SKM-1 treated with dmso at 0.1 percent for 144 hours (cell line): ENCODE data around the gene FAM50B.

ENCODE experiments used
- DNase-seq: peaks from one replicate; lab custom pipeline; 2025; ENCODE audit not compliant: unreplicated experiment; lab: John Stamatoyannopoulos, UW

Gene FAM50B

DNA sequence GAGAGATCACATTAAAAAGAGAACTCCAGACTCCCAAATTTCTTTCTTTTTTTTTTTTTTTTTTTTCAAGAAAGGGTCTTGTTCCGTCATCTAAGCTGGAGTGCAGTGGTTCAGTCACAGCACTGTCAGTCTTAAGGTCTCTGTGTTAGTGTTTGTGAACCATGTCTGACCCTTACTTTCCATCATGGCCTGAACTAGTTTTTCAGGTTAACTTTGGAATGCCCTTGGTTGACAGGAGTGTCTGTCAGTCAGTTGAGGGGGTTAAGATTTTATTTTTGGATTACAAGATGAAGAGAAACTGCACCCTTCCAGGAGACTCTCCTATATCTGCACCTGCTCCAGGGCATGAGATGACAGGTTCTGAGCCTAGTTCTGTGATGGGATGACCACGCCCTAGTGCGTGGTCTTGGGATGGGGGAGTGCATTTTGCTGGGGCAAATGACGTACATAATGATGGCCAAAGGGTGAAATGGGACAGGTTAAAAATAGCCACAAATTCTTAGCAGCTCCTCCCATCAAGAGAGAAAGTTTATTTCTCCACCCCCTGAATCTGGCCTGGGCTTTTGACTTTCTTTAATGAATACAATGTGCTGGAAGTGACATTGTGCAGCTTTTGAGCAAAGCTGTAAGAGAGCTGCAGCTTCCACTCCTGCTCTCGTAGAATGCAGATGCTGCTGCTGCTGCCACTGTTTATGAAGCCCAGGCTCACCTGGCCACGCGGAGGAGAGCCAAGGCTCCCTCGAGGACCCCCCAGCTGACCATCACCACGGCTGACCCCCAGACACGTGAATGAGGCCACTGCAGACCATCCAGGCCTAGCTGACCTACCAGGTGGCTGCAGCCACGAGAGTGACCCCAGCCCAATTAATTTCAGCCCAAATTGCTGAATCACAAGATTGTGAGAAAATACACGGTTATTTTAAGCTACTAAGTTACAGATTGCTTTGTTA lies 29.7 kb upstream of the FAM50B start:
- no peak for DNase-seq

DNA sequence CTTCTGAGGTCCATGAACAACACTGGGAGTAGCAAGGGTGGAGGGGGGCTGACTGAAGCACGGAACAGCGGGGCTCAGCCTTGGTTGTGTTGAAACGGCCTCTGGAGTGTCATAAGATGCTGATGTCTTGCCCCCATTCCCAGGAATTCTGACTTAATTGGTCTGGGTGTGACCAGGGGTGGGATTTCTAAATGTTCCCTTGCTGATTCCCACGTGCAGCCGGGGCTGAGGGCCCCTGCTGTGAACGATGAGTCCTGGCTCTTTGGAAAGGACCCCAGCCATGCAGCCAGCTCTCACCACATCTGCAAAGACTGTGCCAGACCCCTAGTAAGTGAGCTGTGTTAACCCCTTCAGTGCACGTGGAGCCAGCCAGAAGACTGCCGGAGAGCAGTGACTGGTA lies 28.6 kb upstream of the FAM50B start:
- DNase-seq = no peak

DNA sequence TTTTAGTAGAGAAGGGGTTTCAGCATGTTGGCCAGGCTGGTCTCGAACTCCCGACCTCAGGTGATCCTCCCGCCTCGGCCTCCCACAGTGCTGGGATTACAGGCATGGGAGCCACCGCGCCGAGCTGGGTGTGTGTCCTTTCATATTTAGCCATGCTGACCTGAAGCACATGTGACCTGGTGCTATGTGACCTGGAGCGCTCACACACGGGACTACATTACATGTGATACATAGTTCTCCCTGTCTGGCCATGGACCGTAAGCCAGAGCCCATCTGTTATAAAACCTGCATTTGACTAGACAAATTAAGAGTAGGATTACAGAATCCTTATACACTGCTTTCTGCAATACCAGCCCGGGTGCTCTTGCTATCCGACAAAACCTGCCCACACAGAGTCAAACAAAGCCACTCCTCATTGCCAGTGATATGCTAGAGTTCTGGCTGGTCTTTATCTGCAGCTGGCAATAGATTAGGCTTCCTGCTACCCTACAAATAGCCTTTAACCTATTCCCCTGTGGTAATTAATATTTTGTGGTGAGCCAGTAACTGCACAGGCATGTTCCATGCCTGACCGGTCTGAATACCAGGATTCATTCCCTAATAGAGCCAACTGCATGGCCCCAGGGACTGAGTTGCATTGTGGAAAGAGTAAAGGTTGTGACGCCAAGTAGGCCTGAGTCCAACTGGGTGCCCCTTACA lies 26.3 kb upstream of the FAM50B start:
- no peak for DNase-seq

DNA sequence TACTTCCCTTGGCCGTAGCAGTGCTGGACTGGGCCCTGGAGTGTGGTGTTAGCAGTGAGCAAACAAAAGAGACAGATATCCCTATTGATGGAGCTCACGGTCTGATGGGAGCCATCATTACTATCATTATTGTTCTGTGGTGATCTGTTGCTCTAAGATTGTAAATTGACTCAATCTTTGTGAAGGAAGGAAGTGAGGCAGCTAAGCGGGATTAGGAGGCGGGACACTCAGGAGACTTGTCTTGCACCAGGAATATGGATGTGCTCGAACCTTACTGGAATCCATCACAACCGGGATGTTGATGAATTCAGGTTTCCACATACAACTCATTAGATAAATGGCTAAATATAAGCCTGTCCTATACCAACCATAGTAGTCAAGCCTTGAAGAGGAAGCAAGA lies 25.5 kb upstream of the FAM50B start:
- DNase-seq = no peak

DNA sequence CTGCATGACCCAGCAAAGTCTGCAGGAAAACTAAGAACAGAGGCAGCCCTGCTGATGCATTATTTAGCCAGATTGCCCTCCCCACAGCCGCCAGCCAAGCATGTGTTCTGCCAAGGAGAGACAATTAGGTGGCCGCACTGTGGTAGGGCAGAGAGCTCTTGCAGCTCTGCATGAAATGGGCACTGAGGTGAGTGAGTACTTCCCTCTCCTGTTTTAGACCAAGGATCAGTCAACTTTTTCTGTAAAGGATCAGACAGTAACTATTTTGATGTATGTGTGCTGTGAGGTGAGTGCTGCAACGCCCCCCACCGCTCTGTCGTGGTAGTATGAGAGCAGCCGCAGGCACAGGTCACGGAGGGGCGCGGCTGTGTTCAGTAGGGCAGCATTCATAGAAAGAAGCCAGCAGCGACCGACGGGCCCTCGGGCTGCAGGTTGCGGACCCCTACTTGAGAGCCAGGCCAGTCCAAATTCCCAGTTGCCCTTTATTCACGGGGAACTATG lies 23.8 kb upstream of the FAM50B start:
- DNase-seq = no peak

DNA sequence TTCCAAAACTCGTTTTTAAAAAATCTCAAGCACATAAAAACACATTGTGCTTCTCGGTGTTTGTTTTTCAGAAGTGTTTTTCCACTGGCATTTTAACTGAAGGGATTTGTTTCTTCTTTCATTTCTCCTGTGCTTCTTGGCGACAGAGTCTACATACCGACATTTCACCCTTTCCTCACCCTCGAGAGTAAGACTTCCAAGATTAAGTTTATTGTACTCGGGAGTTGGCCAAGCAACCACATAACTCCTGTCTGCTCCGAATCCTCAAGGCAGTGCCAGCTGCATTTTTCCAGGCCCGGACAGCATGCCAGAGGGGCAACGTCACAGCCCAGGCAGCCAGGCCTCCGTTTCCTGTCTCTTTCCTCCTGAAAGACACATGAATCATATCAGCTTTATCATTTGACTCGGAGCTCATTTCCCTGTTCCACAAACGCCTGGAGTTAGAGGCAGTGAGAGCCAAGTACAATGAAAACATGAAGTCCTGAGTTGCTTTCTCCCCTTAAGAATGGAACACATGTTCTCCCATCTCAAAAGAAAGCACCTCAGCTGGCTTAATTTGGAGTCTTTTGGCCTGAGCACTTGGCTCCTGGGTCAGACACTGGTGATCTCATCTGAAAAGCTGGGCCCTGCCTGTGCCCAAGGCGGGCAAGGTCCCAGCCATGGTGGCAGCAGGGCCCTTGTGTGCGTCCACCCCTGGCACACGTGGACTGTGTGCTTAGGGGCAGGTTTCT lies 23.2 kb upstream of the FAM50B start:
- no peak for DNase-seq

DNA sequence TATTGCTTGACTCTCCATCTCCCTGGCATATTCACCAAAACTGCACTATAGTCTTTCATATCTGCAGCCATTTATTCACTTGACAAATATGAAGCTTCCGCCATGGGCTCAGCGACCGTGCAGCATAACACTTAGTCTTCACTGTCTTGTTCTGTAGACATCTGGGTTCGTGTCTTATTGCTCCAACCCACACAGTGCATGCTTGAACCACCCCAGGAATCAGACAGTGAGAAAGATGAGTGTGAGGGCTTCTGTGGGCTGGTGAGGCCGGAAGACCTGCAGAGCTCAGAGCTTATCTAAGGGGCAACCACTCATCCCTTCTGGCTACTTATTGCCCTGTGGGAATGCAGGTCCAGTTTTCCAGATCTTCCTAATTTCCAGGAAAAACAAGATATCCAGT lies 19.9 kb upstream of the FAM50B start:
- DNase-seq = no peak

DNA sequence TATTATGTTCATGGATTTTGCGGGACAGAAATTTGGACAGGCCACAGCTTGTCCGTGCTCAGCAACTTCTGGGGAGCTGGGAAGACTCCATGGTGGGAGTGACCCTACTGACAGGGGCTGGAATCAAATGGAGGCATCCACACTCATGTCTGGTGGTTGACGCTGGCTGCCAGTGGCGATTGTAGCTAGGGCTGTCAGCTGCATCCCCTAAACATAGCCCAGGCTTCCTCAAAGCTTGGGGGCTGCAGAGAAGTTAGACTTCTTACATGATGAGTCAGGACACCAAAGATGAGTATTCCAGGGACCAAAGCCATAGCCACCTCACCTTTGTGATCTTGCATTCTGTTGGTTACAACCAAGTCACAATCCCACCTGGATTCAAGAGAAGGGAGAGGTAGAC lies 18.4 kb upstream of the FAM50B start:
- no peak for DNase-seq

DNA sequence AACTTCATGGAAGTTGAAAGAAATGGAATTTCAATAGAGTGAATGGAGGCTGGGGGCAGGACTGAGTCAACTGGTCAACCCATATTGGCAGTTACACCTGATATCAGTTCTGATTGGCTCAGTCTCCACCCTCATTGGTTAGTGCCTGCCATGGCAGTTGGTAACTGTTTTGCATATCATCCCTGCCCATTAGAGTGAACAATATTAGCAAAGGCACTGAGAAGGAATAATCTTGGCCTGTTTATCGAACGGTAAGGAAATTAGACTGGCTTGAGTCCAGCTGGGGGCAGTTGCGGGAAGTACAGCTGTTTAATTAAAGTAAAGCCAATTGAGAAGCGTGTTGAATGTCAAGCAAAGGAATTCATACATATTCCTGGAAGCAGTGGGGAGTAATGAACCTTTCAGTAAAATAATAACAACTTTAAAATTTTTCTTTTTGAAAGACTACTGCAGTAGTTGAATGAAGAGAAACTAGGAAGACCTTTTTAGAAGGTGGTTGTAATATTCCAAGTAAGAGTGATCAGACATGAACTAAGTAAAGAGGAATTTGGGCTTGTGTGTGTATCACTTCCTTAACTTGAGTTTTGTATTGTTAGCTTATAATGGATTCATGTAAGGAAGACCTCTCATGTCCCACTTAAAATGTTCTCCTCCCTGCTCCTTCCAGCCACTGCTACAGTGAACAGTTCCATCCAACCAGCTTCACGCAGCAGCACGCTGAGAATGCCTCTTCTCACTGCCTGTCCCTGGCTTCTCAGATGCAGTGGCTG lies 17.2 kb upstream of the FAM50B start:
- no peak for DNase-seq

DNA sequence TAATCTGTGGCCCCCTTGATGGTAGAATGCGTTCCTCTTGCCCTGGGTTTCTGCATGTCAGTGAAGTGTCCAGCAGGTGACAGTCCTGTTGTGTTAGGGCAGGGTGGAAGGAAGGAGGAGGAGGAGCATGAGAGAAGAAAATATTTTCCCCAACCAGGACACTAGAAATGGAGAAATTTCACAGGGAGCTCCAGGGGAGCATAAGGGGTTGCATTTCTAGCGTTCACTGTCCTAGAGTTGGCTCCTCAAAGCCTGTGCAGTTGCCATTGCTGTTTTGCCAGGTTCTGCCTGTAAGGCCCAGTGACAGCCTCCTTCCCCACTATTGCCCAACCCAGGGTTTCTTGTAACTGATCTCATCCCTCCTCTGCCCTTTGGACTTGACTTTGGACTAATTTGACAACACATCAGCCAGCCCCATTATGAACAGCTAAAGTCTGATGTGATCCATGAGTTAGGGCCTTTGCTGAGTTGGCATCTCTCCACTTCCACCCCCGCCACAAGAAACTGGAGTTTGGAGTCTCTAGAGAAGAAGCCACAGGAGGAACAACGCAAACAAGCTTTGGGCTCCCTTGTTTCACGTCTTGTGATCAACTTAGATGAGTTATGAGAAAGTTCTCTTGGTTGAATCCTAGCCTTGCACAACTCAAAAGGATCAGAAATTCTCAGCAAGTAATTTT lies 14.0 kb upstream of the FAM50B start:
- DNase-seq = no peak

DNA sequence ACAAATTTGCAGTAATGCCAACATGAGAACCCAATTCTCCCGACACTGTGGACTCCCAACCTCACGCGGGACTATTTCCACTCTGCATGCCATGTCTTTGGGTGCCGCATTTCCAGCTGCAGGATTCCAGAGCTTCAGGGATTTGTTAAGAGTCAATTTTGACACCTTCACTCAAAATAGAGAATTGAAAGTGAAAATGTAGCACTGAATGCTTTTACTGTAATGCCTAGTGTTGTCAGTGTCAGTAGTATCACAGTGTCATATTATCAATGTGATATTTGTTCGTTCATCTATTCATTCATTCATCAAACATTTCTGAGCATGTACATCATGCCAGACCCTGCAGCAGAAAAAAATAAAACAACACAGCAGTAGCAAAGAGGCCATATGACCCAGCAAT lies 13.4 kb upstream of the FAM50B start:
- DNase-seq = no peak

DNA sequence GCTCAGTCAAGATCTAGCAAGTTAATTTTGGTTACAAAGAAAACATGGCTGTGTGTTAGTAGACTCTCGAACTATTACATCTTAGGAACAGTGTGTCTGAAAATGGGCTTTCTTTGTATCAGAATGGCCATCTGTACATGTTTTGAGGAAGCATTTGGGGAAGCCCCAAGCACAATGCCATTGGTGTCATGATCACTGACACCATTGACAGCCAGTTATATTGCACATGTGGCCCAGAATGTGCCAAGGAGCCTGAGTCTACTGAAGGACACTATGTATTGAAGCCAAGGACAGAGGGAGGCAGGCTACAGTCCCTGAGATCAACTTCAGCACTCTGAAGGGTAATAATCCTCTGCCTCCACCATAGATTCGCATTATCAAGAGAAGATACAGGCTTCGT lies 12.6 kb upstream of the FAM50B start:
- DNase-seq = no peak

DNA sequence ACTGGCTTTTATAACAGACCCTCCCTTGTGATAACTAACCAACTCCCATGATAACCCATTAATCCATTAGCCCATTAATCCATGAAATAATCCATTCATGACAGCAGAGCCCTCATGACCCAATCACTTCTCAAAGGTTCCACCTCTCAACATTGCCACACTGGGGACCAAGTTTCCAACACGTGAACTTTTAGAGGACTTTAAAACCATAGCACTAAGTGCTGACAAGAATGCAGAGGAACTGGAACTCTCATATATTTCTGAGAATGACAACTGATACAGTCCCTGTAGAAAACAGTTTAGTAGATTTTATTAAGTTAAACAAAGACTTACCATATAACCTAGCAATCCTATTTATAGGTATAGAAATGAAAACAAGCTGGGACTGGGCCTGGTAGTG lies 11.4 kb upstream of the FAM50B start:
- no peak for DNase-seq

DNA sequence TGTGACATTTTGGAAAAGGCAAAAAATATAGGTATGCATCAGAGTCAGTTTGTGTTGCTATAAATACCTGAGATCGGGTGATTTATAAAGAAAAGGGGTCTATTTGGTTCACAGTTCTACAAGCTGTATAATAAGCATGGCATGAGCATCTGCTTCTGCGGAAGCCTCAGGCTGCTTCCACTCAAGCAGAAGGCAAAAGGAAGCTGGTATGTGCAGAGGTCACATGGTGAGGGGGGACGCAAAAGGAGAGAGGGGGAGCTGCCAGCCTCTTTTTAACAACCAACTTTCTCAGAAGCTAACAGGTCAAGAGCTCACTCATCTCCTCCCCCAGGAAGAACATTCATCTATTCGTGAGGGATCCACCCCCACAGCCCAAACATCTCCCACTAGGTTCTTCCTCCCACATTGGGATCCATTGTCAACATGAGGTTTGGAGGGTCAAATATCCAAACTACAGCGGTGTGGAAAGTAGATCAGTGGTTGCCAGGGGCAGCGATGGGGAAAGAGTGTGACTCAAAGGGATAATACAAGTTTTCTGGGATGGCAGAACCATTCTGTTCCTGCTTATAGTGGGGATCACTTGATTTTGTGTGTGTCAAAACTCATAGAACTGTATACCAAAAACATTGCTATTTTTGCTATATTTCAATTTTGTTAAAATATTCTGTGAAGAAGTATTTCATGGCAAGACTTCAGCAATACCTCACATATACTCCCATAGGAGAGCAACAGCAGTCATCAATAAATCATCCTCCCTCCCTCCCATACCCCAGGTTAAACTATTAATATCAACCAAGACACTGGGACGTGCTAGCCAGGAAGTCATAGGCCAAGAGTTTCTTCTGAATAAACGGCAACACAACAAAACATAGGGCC lies 9.9 kb upstream of the FAM50B start:
- no peak for DNase-seq

DNA sequence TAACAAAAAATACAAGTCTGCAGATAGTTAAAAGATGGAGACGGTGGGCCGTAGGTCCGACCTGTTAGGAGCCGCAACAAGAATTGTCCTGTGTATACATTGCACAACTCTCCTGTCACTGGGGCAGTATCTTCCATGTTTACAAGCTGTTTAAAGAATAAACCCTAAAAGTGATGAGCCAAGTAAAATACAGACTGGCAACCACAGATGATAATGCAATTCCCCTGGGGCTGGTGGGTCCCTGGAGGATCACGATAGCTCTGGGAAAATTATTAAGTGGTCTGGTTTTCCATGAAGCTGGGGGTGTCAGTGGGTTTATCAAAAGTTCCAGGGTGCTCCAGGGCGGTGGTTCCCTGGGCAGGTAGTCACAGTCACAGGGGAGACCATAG lies 8.1 kb upstream of the FAM50B start:
- DNase-seq = no peak

DNA sequence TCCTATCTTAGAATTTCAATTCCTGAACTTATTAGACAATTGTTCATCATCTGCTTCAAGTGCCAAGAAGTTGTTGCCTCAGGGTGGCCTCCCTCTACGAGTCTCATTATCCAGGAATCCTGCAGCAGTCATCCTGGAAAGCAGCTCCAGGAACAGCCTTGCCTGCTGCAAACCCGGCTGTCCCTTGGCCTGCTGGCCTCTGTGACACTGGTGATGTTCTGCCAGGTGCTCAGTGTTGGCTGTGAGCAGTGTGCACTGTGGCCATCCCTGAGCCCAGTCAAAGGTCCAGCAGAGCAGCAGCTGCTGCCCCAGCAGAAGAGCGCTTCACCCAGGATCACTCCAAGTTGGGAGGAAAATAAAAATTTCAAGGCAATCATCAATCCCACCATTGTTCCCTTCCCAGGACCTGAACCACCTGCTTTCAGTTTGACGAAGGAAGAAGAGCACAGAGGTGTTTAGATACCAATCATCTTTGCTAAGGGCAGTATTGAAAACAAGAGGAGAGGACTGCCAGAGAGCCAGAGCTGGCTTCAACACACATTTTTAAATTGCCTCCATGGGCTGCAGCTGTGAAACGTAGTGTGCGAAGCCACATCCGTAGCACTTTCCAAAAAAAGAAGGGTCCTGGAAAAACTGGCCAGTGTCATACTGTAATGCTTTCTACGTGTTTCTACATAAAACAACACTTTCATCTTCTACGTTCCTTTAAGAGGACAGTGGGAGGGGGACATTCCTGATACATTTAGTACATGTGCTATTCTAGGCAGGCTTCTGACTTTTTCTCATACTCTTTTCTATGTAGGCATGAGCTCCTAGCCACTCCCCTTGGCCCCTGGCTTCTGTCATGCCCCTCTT lies 7.2 kb upstream of the FAM50B start:
- DNase-seq = no peak

DNA sequence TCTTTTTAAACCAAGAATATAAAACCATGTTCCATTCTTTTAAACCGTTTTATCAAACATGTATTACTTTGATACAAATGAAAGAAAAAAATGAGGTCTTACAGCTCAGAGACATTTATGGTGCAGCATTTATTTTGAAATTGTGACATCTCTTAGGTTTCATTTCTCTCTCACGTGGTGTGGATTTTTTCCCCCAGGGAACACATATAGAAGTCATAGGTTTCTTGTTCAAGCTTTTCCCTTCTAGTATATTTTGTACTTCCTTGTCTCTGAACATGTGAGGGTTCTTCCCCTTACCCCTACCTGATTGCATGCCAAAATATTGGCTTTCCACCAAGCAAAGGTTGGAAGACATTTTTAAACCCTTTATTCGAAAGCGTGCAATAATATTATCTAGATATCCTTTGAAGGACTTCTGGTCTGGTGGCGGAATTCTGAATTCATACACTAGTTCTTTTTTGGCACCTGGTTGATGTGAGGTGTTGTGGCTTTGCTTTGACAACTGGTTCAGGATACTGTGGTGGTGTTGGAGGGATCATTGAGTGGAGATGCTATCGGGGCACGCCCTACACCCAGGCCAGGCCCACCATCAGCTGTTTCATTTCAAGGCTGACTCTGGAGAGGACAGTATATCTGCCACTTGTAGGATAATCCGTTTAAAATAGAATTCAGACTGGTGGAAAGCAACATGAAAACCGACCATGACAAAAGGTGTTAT lies 5.6 kb upstream of the FAM50B start:
- no peak for DNase-seq

DNA sequence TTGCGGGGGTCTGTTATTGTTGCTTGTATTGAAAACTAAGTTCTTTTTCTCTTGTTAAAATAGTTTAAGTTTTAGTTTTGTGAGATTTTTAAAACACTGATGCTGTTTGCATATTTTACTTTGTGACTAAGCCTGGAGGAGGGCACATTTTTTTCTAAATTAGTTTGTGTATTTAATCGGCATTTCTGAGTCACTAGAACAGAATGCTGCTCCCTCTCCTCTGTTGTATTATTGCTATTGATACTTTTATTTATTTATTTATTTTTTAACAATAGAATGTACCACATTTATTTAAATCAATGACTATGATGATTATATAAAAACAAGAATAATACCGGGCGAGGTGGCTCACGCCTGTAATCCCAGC lies 5.1 kb upstream of the FAM50B start:
- no peak for DNase-seq
